AG04449 (cell line): Measurements from ENCODE around the gene ZNF24.
A peak's percentile ranks its signal among the peaks of the same experiment; 100 is the strongest.

Experiments
- CTCF ChIA-PET: fragments of 350-600 bp; formaldehyde crosslinking; extraction: SDS; loops from one replicate; lab custom pipeline; 2021; ENCODE audit warnings: antibody characterized with exemption; lab: Yijun Ruan, JAX
- POLR2A ChIA-PET: fragments of 400-600, 350-600 bp; formaldehyde crosslinking; extraction: SDS; loops from one replicate; lab custom pipeline; 2020; ENCODE audit warnings: antibody characterized with exemption, inconsistent platforms; lab: Yijun Ruan, JAX
- DNase-seq: peaks from one replicate; pipeline ENCODE4 v3.0.0-alpha.2; 2010; ENCODE audit warnings: low read depth, low spot score
- H3K4me3 ChIP-seq: 2 replicates; pipeline ENCODE4 v1.5.1; 2011; ENCODE audit warnings: low read depth, mild to moderate bottlenecking, control low read depth, low read length
- CTCF ChIP-seq: IDR thresholded peaks from one replicate; pipeline ENCODE4 v1.5.1; 2011; ENCODE audit warnings: mild to moderate bottlenecking, moderate library complexity, low read length, control low read depth, inconsistent platforms; ENCODE audit not compliant: insufficient read depth; ENCODE audit errors: missing control alignments

ZNF24 gene

GRCh38 chr18:35368595-35368994, 24.4 kb upstream of the ZNF24 start:
- DNase-seq = no peak
- ChIA-PET CTCF (interaction anchor here (1.1 to 3.1 kb wide), 3 partner anchors 13 to 137 kb away, joined by 4 to 11 read pairs (median 10); no protein-coding TSS in a partner anchor), POLR2A (no interaction called here)
- TF ChIP-seq CTCF = no peak
- no peak overlapping the region for H3K4me3 ChIP-seq

- ChIA-PET POLR2A (interaction anchor here (1.1 kb wide), 1 partner anchor 136 kb away, joined by 3 read pairs; the partner anchor contains the start of gene INO80C), CTCF (interaction anchor here (1.0 to 2.2 kb wide), 3 partner anchors 7 to 131 kb away, joined by 4 to 7 read pairs (median 6); no protein-coding TSS in a partner anchor)
- TF ChIP-seq CTCF = no peak
- H3K4me3 ChIP-seq = no peak overlapping the region
- DNase-seq = no peak
Observed at GRCh38 chr18:35362531-35362930, 18.3 kb upstream of the ZNF24 start.

- no peak overlapping the region for H3K4me3 ChIP-seq
- no peak for DNase-seq
- POLR2A ChIA-PET = interaction anchor here (1.1 kb wide), 1 partner anchor 136 kb away, joined by 3 read pairs; the partner anchor contains the start of gene INO80C
- no peak for TF ChIP-seq CTCF
- CTCF ChIA-PET = interaction anchor here (2.2 kb wide), 1 partner anchor 130 kb away, joined by 7 read pairs; no protein-coding TSS in a partner anchor
Observed at GRCh38 chr18:35361570-35362321, 17.5 kb upstream of the ZNF24 start.

- ChIA-PET CTCF (interaction anchor here (0.6 to 4.3 kb wide), 19 partner anchors 8 to 474 kb away, joined by 3 to 65 read pairs (median 4); partner anchors contain the start of genes ZNF24 and ZNF397), POLR2A (no interaction called here)
- no peak overlapping the region for H3K4me3 ChIP-seq
- DNase-seq = peak; percentile 36
- peak; percentile 79 for TF ChIP-seq CTCF
Observed at GRCh38 chr18:35355140-35355618, 11.0 kb upstream of the ZNF24 start.

- ChIA-PET POLR2A (no interaction called here), CTCF (interaction anchor here (1.2 to 4.3 kb wide), 3 partner anchors 7 to 122 kb away, joined by 3 to 65 read pairs (median 34); partner anchors contain the start of gene ZNF24)
- no peak overlapping the region for H3K4me3 ChIP-seq
- TF ChIP-seq CTCF = no peak
- no peak for DNase-seq
Observed at GRCh38 chr18:35352778-35353177, 8.6 kb upstream of the ZNF24 start.

DNA sequence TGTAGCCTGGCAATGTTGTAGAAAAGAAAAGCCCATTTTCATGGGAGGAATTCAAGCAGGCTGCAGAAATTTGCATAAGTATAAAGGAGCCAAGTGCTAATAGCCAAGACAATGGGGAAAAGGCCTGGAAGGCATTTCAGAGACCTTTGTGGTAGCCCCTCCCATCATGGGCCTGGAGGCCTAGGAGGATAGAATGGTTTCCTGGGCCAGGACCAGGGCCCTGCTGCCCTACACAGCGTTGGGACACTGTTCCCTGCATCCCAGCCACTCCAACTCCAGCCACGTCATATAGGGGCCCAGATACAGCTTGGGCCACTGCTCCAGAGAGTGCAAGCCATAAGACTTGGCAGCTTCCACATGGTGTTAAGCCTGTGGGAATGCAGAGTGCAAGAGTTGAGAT, 8.1 kb upstream of the ZNF24 start:
- ChIA-PET POLR2A (no interaction called here), CTCF (interaction anchor here (1.2 to 2.3 kb wide), 2 partner anchors 18 to 120 kb away, joined by 3 to 15 read pairs; no protein-coding TSS in a partner anchor)
- no peak overlapping the region for H3K4me3 ChIP-seq
- no peak for TF ChIP-seq CTCF
- DNase-seq = no peak
